Neural crest cell (in vitro differentiated cells): ENCODE data around the gene TM9SF2. TPM values are rescaled to one million over a fixed set of nuclear protein-coding genes. Genes with fewer than 3 reads are reported as not detected.
A peak's percentile ranks its signal among the peaks of the same experiment; 100 is the strongest.

Source experiments
- DNase-seq: peaks from one replicate; pipeline ENCODE4 v3.0.0; 2021; ENCODE audit warnings: low read depth, mixed read lengths, low spot score
- H3K27ac Mint-ChIP-seq: one replicate; pipeline ENCODE4 v1.8.0; 2021; ENCODE audit warnings: mild to moderate bottlenecking, mixed read lengths; ENCODE audit not compliant: unreplicated experiment
- H3K27me3 Mint-ChIP-seq: 2 replicates; pipeline ENCODE4 v1.8.0; 2021; ENCODE audit warnings: low read depth, mild to moderate bottlenecking, mixed read lengths
- H3K36me3 Mint-ChIP-seq: 2 replicates; pipeline ENCODE4 v1.8.0; 2021; ENCODE audit warnings: low read depth, mild to moderate bottlenecking, mixed read lengths
- H3K4me1 Mint-ChIP-seq: 2 replicates; pipeline ENCODE4 v1.8.0; 2021; ENCODE audit warnings: mixed read lengths
- H3K4me3 Mint-ChIP-seq: one replicate; pipeline ENCODE4 v1.8.0; 2021; ENCODE audit warnings: mild to moderate bottlenecking, mixed read lengths
- H3K9me3 Mint-ChIP-seq: 2 replicates; pipeline ENCODE4 v1.8.0; 2021; ENCODE audit warnings: mixed read lengths
- CTCF ChIP-seq: fragments of 200-600 bp; sonication (generic); conservative IDR thresholded peaks from 2 replicates; pipeline ENCODE4 v1.5.0; 2021; ENCODE audit warnings: antibody characterized with exemption, mild to moderate bottlenecking
- total RNA-seq: library from RNA; stranded (reverse); gene quantifications from 2 replicates; pipeline ENCODE4 v1.2.1, GENCODE V29; 2021

Gene TM9SF2
- total RNA-seq, 1 donor from 2014 or later, result 68.8 TPM

- H3K4me3 Mint-ChIP-seq, result peak overlapping the region; percentile 74
- H3K9me3 Mint-ChIP-seq, result peaks cover 6% of the 10 kb centered on the region
- no peak overlapping the region for H3K27ac Mint-ChIP-seq
These were observed 4.8 kb upstream of the TM9SF2 start for GRCh38 chr13:99496184-99497142.

GRCh38 chr13:99498171-99499161 is 2.8 kb upstream of the TM9SF2 start:
- Mint-ChIP-seq H3K9me3 (peaks cover 6% of the 10 kb centered on the region), H3K27ac (peak overlapping the region; percentile 94)

More at GRCh38 chr13:99496184-99497142, 4.8 kb upstream of the TM9SF2 start:
- Mint-ChIP-seq H3K36me3 (peaks cover 2% of the 10 kb centered on the region), H3K4me1 (peaks cover 26% of the 10 kb centered on the region), H3K27me3 (peaks cover 43% of the 10 kb centered on the region)
- TF ChIP-seq CTCF, result no peak
- DNase-seq, result no peak

GRCh38 chr13:99500839-99501183 is 461 bp upstream of the TM9SF2 start:
- Mint-ChIP-seq H3K4me3 (peak overlapping the region; percentile 92), H3K36me3 (peaks cover 2% of the 10 kb centered on the region), H3K4me1 (peaks cover 48% of the 10 kb centered on the region), H3K9me3 (peaks cover 4% of the 10 kb centered on the region), H3K27ac (no peak overlapping the region), H3K27me3 (peaks cover 11% of the 10 kb centered on the region)
- no peak for DNase-seq
- TF ChIP-seq CTCF, result no peak

More at GRCh38 chr13:99498171-99499161, 2.8 kb upstream of the TM9SF2 start:
- Mint-ChIP-seq H3K4me3 (peak overlapping the region; percentile 92), H3K36me3 (peaks cover 2% of the 10 kb centered on the region), H3K27me3 (peaks cover 31% of the 10 kb centered on the region), H3K4me1 (peaks cover 40% of the 10 kb centered on the region)
- DNase-seq, result peak; percentile 88
- no peak for TF ChIP-seq CTCF

- Mint-ChIP-seq H3K4me3 (peak overlapping the region; percentile 92), H3K4me1 (peaks cover 51% of the 10 kb centered on the region)
- TF ChIP-seq CTCF, result no peak
These were observed 603 bp downstream of the TM9SF2 start for GRCh38 chr13:99501848-99502301.

GRCh38 chr13:99505814-99506269 is 4.6 kb downstream of the TM9SF2 start:
- H3K4me1 Mint-ChIP-seq, result peaks cover 30% of the 10 kb centered on the region
- no peaks in the 10 kb centered on the region for H3K27me3 Mint-ChIP-seq
- no peak overlapping the region for H3K27ac Mint-ChIP-seq
- peak; percentile 72 for TF ChIP-seq CTCF
- peak overlapping the region; percentile 61 for H3K4me3 Mint-ChIP-seq
- no peak for DNase-seq
- H3K9me3 Mint-ChIP-seq, result peaks cover 8% of the 10 kb centered on the region
- peaks cover 28% of the 10 kb centered on the region for H3K36me3 Mint-ChIP-seq

More at GRCh38 chr13:99501848-99502301, 603 bp downstream of the TM9SF2 start:
- peaks cover 2% of the 10 kb centered on the region for H3K36me3 Mint-ChIP-seq
- H3K27me3 Mint-ChIP-seq, result peaks cover under 1% of the 10 kb centered on the region
- peaks cover 2% of the 10 kb centered on the region for H3K9me3 Mint-ChIP-seq
- DNase-seq, result no peak
- H3K27ac Mint-ChIP-seq, result peak overlapping the region; percentile 98
